HL-60 (cell line): ENCODE measurements around the gene P2RX3.

Experiments
- DNase-seq, 2 experiments: peaks; one replicate each; pipeline ENCODE4 v3.0.0-alpha.2; 2010 to 2020; ENCODE audit warnings: low read depth in 1 of 2, low spot score in 1 of 2
- H3K27ac ChIP-seq: fragments of 250-450 bp; sonication (Bioruptor Pico); replicated peaks from 2 replicates; pipeline ENCODE4 v1.5.1; 2020; ENCODE audit warnings: mild to moderate bottlenecking, moderate library complexity
- H3K27me3 ChIP-seq: fragments of 250-450 bp; sonication (Bioruptor Pico); 2 replicates; pipeline ENCODE4 v1.5.1; 2021; ENCODE audit warnings: mild to moderate bottlenecking, moderate library complexity; ENCODE audit not compliant: insufficient read depth, poor library complexity, severe bottlenecking
- H3K4me3 ChIP-seq: replicated peaks from 2 replicates; pipeline ENCODE4 v1.5.1; 2011; ENCODE audit warnings: mild to moderate bottlenecking, control low read depth, low read length; ENCODE audit not compliant: insufficient read depth
- CTCF ChIP-seq: IDR thresholded peaks from one replicate; pipeline ENCODE4 v1.5.1; 2011; ENCODE audit warnings: low read length, control low read depth, inconsistent platforms; ENCODE audit not compliant: insufficient read depth
- GABPA ChIP-seq: IDR thresholded peaks from 2 replicates; pipeline ENCODE4 v1.6.1; 2012; ENCODE audit warnings: low read depth
- POLR2AphosphoS5 ChIP-seq: IDR thresholded peaks from 2 replicates; pipeline ENCODE4 v1.6.1; 2012; ENCODE audit warnings: low read depth
- SPI1 ChIP-seq: IDR thresholded peaks from 2 replicates; pipeline ENCODE4 v1.6.1; 2012; ENCODE audit warnings: low read depth, mild to moderate bottlenecking, borderline replicate concordance
- TF ChIP-seq, protein P1 (sequence below): IDR thresholded peaks from 2 replicates; pipeline ENCODE4 v1.6.1; 2012; ENCODE audit warnings: low read depth; ENCODE audit not compliant: insufficient replicate concordance

Gene P2RX3

DNA sequence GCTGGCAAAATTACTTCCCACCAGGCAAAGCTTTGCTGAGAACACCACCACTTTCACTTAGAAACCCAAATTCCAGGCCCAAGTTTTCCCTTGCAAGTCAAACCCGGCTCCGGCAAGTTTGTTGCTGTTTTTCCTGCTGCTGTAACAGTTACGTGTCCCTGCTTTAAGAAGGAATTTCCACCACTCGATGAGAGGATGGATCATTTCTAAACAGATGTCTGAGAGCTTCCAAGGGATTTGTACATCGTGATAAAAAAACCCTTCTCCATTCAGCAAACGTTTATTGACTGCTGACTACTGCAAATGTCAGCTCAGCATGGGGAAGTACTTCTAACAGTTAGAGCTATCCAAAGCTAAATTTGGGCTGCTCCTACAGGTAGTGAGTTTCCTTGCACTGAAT lies 19.7 kb downstream of the P2RX3 start:
- peak in 1 of 2 experiments; percentile 33 for DNase-seq
- TF ChIP-seq SPI1 (no peak), GABPA (no peak), CTCF (no peak), POLR2AphosphoS5 (no peak)
- TF ChIP-seq, protein P1, sequence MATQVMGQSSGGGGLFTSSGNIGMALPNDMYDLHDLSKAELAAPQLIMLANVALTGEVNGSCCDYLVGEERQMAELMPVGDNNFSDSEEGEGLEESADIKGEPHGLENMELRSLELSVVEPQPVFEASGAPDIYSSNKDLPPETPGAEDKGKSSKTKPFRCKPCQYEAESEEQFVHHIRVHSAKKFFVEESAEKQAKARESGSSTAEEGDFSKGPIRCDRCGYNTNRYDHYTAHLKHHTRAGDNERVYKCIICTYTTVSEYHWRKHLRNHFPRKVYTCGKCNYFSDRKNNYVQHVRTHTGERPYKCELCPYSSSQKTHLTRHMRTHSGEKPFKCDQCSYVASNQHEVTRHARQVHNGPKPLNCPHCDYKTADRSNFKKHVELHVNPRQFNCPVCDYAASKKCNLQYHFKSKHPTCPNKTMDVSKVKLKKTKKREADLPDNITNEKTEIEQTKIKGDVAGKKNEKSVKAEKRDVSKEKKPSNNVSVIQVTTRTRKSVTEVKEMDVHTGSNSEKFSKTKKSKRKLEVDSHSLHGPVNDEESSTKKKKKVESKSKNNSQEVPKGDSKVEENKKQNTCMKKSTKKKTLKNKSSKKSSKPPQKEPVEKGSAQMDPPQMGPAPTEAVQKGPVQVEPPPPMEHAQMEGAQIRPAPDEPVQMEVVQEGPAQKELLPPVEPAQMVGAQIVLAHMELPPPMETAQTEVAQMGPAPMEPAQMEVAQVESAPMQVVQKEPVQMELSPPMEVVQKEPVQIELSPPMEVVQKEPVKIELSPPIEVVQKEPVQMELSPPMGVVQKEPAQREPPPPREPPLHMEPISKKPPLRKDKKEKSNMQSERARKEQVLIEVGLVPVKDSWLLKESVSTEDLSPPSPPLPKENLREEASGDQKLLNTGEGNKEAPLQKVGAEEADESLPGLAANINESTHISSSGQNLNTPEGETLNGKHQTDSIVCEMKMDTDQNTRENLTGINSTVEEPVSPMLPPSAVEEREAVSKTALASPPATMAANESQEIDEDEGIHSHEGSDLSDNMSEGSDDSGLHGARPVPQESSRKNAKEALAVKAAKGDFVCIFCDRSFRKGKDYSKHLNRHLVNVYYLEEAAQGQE = no peak
- H3K27me3 ChIP-seq = no peaks in the 10 kb centered on the region

DNA sequence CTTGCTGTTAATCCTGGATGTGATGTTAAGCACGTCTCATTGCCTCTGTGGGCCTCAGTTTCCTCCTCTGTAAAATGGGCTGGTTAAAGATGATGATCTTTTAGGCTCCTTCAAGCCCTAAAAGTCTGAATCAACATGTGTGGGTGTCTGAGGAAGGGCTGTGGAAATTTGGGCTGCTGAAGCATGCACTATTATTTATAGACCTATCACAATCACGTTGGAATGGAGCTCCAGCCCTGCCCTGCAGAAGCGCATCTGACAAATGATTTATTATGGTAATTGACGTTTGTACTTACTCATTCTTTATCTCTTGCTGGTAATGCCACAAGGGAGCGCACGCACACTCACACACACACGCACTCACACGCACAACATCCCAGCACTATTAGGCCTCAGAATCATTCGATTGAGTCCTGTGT lies 20.4 kb downstream of the P2RX3 start:
- TF ChIP-seq, protein P1 = no peak
- TF ChIP-seq SPI1 = no peak
- TF ChIP-seq GABPA = no peak
- TF ChIP-seq POLR2AphosphoS5 = no peak
- TF ChIP-seq CTCF = no peak
- DNase-seq = no peak
- Histone ChIP-seq H3K27me3 (no peaks in the 10 kb centered on the region), H3K27ac (no peak overlapping the region), H3K4me3 (no peak overlapping the region)

More for the DNA sequence above, 19.7 kb downstream of the P2RX3 start:
- H3K4me3 ChIP-seq = no peak overlapping the region
- no peak overlapping the region for H3K27ac ChIP-seq

DNA sequence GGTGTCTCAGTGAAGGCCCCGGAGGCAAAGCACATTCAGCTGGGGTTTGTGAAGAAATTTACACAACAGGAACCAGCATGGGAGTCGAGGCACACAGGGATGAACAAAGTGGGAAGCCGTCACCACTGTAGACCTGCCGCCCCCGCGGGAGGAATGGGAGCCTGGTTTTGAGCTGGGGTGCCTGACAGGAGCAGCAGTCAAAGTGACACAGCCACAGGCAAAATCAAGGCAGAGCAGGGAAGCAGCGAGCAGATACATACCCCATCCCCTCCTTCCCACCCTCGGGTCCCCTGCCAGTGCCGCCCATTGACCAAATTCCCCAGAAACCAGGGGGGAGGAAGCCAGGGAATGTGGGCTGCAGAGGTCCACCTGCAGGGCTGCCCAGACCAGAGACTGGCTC lies 20.8 kb downstream of the P2RX3 start:
- no peak overlapping the region for H3K27ac ChIP-seq
- DNase-seq = no peak
- no peak overlapping the region for H3K4me3 ChIP-seq
- no peak for TF ChIP-seq GABPA
- TF ChIP-seq, protein P1 = no peak
- no peak for TF ChIP-seq POLR2AphosphoS5
- no peak for TF ChIP-seq SPI1
- H3K27me3 ChIP-seq = no peaks in the 10 kb centered on the region

DNA sequence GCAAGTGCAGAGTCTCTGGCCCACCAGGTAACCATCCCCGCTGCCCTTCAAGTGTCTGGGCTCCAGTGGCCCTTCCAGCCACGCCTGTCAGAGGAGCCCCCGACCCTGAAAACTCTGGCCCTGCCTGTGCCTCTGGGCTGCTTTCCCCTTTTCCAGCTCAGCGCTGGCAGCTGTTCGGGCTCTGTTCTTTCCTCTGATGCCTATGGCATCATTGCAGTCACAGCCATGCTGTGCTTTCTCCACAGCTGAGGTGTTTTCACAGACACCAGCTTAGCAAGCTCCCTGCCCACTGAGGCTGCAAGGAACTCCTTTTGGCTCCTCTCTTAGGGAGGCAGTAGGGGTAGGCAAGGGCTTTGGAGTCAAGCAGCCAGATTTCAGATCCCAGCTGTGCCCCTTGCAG lies 21.2 kb downstream of the P2RX3 start:
- no peak for DNase-seq
- H3K4me3 ChIP-seq = no peak overlapping the region
- TF ChIP-seq GABPA (no peak), POLR2AphosphoS5 (no peak), SPI1 (no peak), CTCF (no peak)
- TF ChIP-seq, protein P1 = no peak
- H3K27ac ChIP-seq = no peak overlapping the region
- H3K27me3 ChIP-seq = no peaks in the 10 kb centered on the region
